ENCODE data around the gene DGKG. TPM values are rescaled to one million over a fixed set of nuclear protein-coding genes. Genes with fewer than 3 reads are reported as not detected.

The DGKG gene
- total RNA-seq, 1 donor from 2014 or later = 2.9 TPM

DNA sequence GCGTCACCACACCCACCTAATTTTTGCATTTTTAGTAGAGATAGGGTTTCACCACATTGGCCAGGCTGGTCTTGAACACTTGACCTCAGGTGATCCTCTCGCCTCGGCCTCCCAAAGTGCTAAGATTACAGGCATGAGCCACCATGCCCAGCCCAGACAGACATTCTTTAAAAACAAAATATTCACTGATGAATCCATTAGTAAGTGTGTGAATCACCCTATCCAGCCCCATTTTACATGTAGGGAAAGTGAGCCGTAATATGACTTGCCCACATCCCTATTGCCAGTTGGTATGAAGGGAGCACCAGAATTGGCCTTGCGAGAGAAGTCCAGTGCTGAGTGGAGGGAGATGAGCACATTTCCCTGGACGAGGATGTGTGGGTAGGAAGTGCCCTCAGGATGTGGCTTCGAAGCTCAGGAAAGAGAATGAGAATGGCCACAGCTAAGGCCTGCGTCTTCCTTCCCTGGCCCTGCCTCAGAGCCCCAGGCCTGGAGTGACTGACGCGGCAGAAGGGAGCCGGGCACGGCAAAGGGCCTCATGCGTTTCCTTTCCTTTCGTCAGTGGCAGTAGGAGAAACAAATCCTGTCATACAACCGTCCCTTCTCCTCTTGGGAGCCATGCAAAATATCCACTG, 224.9 kb downstream of the DGKG start:
- DNase-seq = no peak

DNA sequence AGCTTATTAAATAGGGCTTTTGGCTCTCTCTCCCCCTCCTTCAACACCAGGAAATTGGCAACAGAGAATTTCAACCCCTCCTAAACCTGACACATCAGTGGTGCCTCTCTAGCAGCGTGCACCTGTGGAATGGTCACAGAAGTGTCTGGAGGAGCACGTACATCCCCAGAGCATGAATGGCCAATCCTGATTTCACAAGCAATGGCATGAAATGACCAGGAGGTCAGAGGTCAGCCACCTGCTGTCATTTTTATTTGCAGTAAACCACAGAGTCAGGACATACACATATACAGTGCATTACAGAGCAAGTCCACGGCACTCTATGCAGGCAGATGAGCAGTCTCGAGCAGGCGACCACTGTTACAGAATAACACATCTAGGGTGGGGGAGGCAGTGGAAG, 228.1 kb downstream of the DGKG start:
- DNase-seq = no peak

DNA sequence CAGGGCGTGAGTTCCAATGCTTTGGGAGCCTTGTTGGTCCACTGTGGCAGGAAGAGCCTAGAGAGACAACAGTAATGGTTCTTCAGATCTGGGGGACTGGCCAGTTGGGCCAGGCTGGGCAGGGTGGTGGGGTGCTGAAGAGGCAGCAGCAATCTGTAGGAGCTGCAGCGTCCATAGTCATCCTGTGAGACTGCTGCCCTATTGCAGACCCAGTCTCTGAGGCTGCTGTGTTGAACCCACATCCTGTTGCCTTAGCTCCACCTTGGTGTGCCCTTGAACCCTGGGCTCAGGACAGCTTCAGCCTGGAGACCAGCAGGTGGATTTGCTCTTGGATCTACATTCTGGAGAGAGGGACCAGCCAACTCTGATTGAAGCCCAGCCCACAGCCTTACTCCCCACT, 229.5 kb downstream of the DGKG start:
- DNase-seq = no peak

DNA sequence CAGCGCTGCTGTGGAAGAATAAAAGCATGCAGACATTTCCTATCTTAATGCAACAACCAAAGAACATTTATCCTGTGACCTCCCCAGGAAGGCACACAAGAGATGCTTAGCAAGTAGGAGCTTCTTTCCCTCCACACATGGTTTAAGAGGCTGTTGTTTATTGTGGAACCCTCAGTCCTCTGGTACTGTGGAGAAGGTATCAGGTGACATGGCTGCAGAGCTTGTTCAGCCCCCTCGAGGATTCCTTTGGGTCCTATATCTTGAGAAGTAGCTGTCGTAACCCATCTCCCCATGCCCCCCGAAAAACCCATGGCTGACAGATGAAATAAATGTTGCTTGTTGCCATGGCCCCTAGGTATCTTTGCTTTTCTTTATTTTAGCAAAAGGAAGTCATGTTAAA, 232.8 kb downstream of the DGKG start:
- no peak for DNase-seq

GRCh38 chr3:186128158-186128557, 233.9 kb downstream of the DGKG start:
- no peak for DNase-seq

GRCh38 chr3:186127463-186127862, 234.6 kb downstream of the DGKG start:
- DNase-seq = no peak

GRCh38 chr3:186125118-186125517, 236.9 kb downstream of the DGKG start:
- no peak for DNase-seq

DNA sequence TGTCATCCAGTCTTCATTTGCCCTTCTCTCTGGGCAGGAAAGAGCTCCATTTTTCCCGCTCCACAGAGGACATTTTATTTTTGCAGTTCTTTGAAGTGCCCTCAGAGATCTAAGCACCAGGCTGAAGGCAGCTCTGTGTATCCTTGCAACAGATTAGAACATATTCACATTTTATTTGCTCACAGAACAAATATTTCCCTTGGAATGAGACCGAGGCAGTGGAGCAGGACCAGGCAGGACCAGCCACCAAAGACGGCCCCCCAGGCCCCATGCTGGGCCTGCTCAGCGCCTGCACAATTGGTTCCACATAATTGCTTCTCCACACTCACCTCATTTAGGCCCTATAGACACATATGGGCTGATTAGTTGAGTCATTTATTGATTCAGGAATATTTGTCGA, 237.4 kb downstream of the DGKG start:
- DNase-seq = no peak

DNA sequence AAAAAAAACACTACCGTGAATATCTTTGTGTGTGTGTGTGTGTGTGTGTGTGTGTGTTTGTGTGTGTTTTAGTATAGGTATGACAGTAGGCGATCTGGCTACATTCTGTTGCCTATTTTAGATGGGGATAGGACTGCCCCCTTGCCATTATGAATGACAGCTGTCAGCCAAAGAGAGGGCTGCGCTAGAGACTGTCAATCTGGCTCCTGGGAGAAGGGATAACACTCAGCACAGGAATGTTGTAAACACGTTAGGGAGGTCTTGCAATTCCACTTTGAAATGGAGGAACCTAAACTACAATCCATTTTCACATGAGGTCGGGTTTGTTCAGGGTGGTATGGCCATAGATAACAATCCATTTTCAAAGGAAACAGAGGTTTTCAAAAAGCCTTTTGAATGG, 239.0 kb downstream of the DGKG start:
- DNase-seq = no peak

DNA sequence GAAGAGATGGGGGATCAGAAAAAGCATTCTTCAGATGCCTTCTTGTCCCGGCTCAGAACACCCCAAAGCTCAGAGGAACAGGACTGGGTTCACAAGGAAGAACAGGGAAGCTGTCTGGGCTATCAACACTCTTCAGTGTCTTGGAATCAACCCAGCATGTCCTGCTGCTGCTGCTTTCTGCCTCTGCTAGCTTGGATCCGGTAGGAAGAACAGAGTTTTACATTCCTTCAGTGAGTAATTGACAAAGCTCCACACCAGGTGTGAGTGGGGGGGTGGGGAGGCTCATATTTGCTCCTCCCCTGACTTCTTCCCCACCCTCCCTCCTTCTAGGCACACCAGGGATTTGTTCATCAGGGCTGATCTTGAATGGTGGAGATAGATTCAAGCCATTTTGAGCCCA, 240.1 kb downstream of the DGKG start:
- DNase-seq = no peak

- no peak for DNase-seq
These were observed 240.8 kb downstream of the DGKG start for GRCh38 chr3:186121278-186121677.

DNA sequence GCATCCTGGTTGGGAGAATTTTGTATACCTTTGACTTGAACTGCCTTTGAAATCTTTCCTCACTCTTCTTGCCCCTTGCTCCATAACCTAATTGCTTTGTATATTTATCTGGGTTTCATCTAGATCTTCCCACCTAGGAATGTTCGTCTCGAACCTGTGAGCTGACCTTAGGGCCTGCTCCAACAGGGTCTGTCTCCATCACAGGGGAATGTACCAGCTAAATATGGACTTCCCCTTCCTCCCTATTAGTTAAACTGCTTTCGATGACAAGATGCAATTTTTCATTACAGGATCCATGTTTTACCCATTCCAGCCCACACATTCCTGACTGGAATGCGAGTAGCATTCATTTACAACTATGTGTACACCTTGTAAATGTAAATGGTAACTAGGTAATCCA, 242.5 kb downstream of the DGKG start:
- no peak for DNase-seq

DNA sequence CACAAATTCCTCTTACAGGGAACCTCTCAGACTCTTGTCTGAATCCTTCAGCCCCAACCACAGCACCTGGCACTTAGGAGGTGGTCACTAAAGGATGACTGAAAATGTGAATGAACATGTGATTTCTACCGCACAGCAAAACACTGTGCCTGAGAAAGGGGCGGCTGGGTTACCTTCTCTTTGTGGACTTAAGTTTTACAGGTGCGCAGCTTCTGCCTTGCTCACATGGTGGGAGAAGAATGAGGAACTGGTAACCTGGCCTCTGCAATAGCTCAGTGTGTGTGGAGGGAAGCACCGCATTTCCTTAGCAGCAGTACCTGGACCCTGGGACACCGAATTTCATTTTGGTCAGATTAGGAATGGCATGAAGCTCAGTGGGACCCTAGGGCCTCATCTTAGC, 243.3 kb downstream of the DGKG start:
- DNase-seq = no peak

GRCh38 chr3:186117521-186118134, 244.4 kb downstream of the DGKG start:
- no peak for DNase-seq

GRCh38 chr3:186115239-186115996, 246.6 kb downstream of the DGKG start:
- no peak for DNase-seq

- DNase-seq = no peak
These were observed 250.8 kb downstream of the DGKG start for GRCh38 chr3:186110975-186111974.

DNA sequence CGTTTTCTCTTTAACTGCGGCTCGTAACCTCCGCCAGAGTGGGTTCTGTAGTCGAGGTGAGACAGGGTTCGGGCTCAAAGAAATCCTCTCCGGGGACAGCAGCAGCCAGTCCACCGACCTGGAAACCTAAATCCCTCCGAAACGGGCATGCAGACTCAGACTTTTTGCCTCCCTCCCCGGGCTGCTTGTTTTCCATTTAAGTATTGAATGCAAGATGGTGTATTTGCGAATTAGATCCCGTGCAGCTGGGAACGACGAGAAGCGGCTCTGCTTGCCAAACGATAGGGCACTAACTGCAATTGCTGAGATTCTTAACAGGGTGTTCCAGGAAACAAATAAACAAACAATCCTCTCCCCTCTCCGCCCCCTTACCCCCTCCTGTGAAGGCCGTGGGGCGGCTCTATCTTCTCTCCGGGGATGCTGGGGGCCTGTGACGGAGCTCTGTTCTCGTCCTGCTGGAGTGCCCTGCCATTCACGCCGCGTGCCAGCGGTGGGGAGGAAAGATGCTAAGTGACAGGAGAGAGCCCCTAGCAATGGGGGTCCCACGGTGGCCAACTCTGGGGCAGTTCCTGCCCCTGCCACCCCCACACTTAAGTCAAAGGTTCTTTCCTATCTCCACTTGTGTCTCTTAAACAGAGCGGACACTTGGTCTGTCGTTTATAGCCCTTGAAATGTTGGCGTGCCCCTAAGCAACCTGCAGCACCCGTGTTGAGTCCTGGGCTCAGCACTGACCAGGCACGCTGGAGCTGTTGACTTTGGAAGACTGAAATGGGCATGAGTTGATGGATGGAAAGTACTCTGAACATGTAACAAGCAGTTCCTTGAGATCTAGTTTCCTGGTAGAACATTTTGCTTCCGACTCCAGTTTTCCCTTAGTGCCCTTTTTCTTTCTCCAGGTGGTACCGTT, 251.9 kb downstream of the DGKG start:
- peak; percentile 53 for DNase-seq

- DNase-seq = peak; percentile 99
These were observed 252.8 kb downstream of the DGKG start, which contains the start of gene ETV5 for GRCh38 chr3:186108941-186109865. Gene ETV5 (minus strand): TSS chr3:186109089. CDS start chr3:186105868, 3,221 bp downstream.

DNA sequence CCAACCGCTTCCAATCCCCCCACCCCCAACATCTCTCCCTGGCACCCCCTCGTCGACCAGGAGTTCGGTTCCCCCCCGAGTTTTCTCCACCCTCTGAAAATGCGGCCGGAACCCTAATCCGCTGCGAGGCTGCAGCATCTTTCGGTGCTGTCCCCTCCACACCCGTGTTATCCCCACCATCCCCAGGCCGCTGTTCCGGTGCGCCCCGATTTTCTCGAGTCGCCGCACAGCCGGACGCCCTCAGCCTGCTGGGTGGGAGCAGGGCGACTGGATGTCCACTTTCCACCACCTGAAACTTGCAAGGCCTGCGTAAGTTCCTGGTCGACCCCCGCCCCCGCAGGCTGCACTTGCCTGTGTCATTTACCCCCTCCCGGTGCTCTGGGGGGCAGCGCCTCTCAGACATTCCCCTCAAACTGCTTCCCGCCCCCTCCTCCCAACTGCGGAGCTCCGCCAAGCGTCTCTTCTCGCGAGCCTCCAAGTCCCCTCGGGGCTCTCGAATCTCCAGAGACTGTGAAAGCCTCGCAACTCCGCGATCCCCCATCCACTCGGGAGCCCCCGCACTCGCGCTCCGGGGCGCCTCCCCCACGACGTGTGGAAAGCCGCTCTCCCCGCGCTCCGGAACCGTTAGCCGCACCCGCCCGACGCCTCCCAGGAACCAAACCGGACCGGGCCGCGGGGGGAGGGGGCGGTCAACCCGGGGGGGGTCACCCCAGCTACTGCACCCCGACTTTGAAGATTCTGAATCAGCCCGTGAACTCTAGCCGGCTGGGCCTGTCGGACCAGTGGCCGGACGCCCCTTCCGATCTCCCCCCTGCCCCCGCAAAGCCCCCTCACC, 253.7 kb downstream of the DGKG start:
- peak; percentile 49 for DNase-seq

All from skin of body (tissue), 2 donors.